ENCODE data around the gene FBXW2. TPM values are rescaled to one million over a fixed set of nuclear protein-coding genes. Genes with fewer than 3 reads are reported as not detected.

FBXW2 gene
- total and polyA plus RNA-seq, 2 experiments from 2014 or later: 23.7 to 45.5 TPM

- in situ Hi-C loops (cut with MboI): no loop called here
- TF ChIP-seq EZH2phosphoT487 (IDR thresholded peaks at IDR 0.05; ENCODE audit: insufficient read depth, low read depth): no peak
- no peak for TF ChIP-seq EZH2 (IDR thresholded peaks at IDR 0.05; ENCODE audit: insufficient read depth, poor library complexity, severe bottlenecking)
Measured at GRCh38 chr9:120724757-120725400, 68.3 kb downstream of the FBXW2 start.

DNA sequence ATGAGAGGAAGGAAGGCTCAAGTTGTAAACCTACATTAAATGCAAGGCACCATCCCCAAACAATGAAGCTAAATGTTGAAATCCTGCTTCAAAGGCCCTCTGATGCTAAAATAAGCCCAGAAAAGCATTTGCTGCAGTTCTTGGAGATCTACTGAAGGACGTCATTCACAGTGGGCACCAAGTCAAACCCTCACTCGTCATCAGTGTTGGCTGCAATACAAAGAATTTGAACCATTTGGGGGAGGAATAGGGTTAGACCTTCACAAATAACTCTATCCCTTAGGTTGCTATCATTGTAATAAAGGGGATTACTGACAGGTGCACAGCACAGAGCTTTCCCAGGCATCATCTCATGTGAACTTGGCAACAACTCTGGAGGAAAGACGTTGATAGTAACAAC is 69.7 kb downstream of the FBXW2 start:
- in situ Hi-C loops (cut with MboI): no loop called here
- no peak overlapping the region for H2AFZ ChIP-seq
- no peaks in the 10 kb centered on the region for H3K9me3 ChIP-seq (ENCODE audit: low read depth)
- no peaks in the 10 kb centered on the region for H3K36me3 ChIP-seq (ENCODE audit: low read depth)
- H3K4me1 ChIP-seq (ENCODE audit: insufficient read depth): peaks cover 5% of the 10 kb centered on the region
- DNase-seq: peak; percentile 78
- no peak overlapping the region for H3K27ac ChIP-seq
- no peak overlapping the region for H3K9ac ChIP-seq
- no peaks in the 10 kb centered on the region for H3K9me2 ChIP-seq (ENCODE audit: insufficient read depth)
- H4K20me1 ChIP-seq (ENCODE audit: insufficient read depth): no peaks in the 10 kb centered on the region
- no peak for TF ChIP-seq EZH2phosphoT487 (IDR thresholded peaks at IDR 0.05; ENCODE audit: insufficient read depth, low read depth)
- TF ChIP-seq EZH2 (IDR thresholded peaks at IDR 0.05; ENCODE audit: insufficient read depth, poor library complexity, severe bottlenecking): no peak
- no peak overlapping the region for H3K4me3 ChIP-seq
- no peaks in the 10 kb centered on the region for H3K79me2 ChIP-seq (ENCODE audit: insufficient read depth)
- no peaks in the 10 kb centered on the region for H3K27me3 ChIP-seq (replicated peaks; ENCODE audit: insufficient read depth)
- no peak overlapping the region for H3K4me2 ChIP-seq (ENCODE audit: unreplicated experiment)
- peaks cover 4% of the 10 kb centered on the region for H3F3A ChIP-seq (ENCODE audit: insufficient read depth)
- WGBS, 2 experiments (ENCODE audit: low coverage in 1 of 2, low lambda C conversion rate in 2 of 2, missing lambda C conversion rate in 2 of 2): 10 to 19% methylated on average over 3 of the region's 3 CpGs

More at GRCh38 chr9:120724757-120725400, 68.3 kb downstream of the FBXW2 start:
- Histone ChIP-seq H3K36me3 (ENCODE audit: low read depth) (no peaks in the 10 kb centered on the region), H3K9me3 (ENCODE audit: low read depth) (no peaks in the 10 kb centered on the region), H3K4me2 (ENCODE audit: unreplicated experiment) (no peak overlapping the region), H3K79me2 (ENCODE audit: insufficient read depth) (no peaks in the 10 kb centered on the region), H3K4me3 (no peak overlapping the region), H2AFZ (no peak overlapping the region), H3K9me2 (ENCODE audit: insufficient read depth) (no peaks in the 10 kb centered on the region), H3F3A (ENCODE audit: insufficient read depth) (peaks cover 4% of the 10 kb centered on the region), H3K9ac (no peak overlapping the region), H3K27ac (no peak overlapping the region), H3K4me1 (ENCODE audit: insufficient read depth) (peaks cover 7% of the 10 kb centered on the region), H4K20me1 (ENCODE audit: insufficient read depth) (no peaks in the 10 kb centered on the region), H3K27me3 (replicated peaks; ENCODE audit: insufficient read depth) (no peaks in the 10 kb centered on the region)
- no peak for DNase-seq
- WGBS, 2 experiments (ENCODE audit: low coverage in 1 of 2, low lambda C conversion rate in 2 of 2, missing lambda C conversion rate in 2 of 2): 91 to 93% methylated on average over 1 of the region's 1 CpG

DNA sequence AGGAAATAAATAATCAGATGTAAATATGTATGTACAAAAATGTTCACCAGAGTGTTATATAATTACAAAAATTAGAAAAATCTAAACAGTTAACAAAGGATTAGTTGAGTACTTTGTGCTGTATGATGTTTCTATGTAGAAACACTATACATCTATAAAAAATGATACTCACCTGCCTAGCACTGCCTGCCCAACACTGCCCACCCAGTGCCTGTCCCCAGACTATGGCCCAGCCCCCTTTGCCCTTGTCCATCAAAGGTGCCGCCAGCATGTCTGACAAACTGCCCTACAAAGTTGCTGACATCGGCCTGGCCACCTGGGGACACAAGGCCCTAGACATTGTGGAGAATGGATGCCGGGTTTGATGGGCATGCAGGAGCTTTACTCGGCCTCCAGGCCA is 72.8 kb downstream of the FBXW2 start:
- Histone ChIP-seq H3K79me2 (ENCODE audit: insufficient read depth) (no peaks in the 10 kb centered on the region), H2AFZ (no peak overlapping the region), H3K9ac (no peak overlapping the region), H3K4me3 (no peak overlapping the region), H4K20me1 (ENCODE audit: insufficient read depth) (no peaks in the 10 kb centered on the region), H3K36me3 (ENCODE audit: low read depth) (no peaks in the 10 kb centered on the region), H3K4me1 (ENCODE audit: insufficient read depth) (peaks cover 10% of the 10 kb centered on the region), H3K9me2 (ENCODE audit: insufficient read depth) (no peaks in the 10 kb centered on the region), H3K9me3 (ENCODE audit: low read depth) (no peaks in the 10 kb centered on the region), H3F3A (ENCODE audit: insufficient read depth) (peaks cover 12% of the 10 kb centered on the region), H3K27me3 (replicated peaks; ENCODE audit: insufficient read depth) (no peaks in the 10 kb centered on the region), H3K27ac (no peak overlapping the region), H3K4me2 (ENCODE audit: unreplicated experiment) (no peak overlapping the region)
- no peak for TF ChIP-seq EZH2 (IDR thresholded peaks at IDR 0.05; ENCODE audit: insufficient read depth, poor library complexity, severe bottlenecking)
- no peak for TF ChIP-seq EZH2phosphoT487 (IDR thresholded peaks at IDR 0.05; ENCODE audit: insufficient read depth, low read depth)
- WGBS, 2 experiments (ENCODE audit: low coverage in 1 of 2, low lambda C conversion rate in 2 of 2, missing lambda C conversion rate in 2 of 2): 77 to 78% methylated on average over 4 of the region's 4 CpGs
- in situ Hi-C loops (cut with MboI): no loop called here
- no peak for DNase-seq

GRCh38 chr9:120718316-120718715 is 74.9 kb downstream of the FBXW2 start:
- H3K27ac ChIP-seq: no peak overlapping the region
- no peak overlapping the region for H3K4me2 ChIP-seq (ENCODE audit: unreplicated experiment)
- H4K20me1 ChIP-seq (ENCODE audit: insufficient read depth): no peaks in the 10 kb centered on the region
- no peaks in the 10 kb centered on the region for H3K9me2 ChIP-seq (ENCODE audit: insufficient read depth)
- no peak for DNase-seq
- no peaks in the 10 kb centered on the region for H3K27me3 ChIP-seq (replicated peaks; ENCODE audit: insufficient read depth)
- H3K4me1 ChIP-seq (ENCODE audit: insufficient read depth): peaks cover 15% of the 10 kb centered on the region
- no peak overlapping the region for H2AFZ ChIP-seq
- 90 to 95% methylated on average over 3 of the region's 3 CpGs for WGBS, 2 experiments (ENCODE audit: low coverage in 1 of 2, low lambda C conversion rate in 2 of 2, missing lambda C conversion rate in 2 of 2)
- H3K9ac ChIP-seq: no peak overlapping the region
- TF ChIP-seq EZH2 (IDR thresholded peaks at IDR 0.05; ENCODE audit: insufficient read depth, poor library complexity, severe bottlenecking): no peak
- no peak for TF ChIP-seq EZH2phosphoT487 (IDR thresholded peaks at IDR 0.05; ENCODE audit: insufficient read depth, low read depth)
- no peaks in the 10 kb centered on the region for H3K36me3 ChIP-seq (ENCODE audit: low read depth)
- in situ Hi-C loops (cut with MboI): no loop called here
- H3K79me2 ChIP-seq (ENCODE audit: insufficient read depth): no peaks in the 10 kb centered on the region
- H3K9me3 ChIP-seq (ENCODE audit: low read depth): no peaks in the 10 kb centered on the region
- H3F3A ChIP-seq (ENCODE audit: insufficient read depth): peaks cover 15% of the 10 kb centered on the region
- no peak overlapping the region for H3K4me3 ChIP-seq

Measured in GM23248 (cell line).